Measurements from ENCODE around the gene ARHGEF4. TPM values are rescaled to one million over a fixed set of nuclear protein-coding genes. Genes with fewer than 3 reads are reported as not detected.

Gene ARHGEF4
- total RNA-seq, 1 donor from 2014 or later: 74.8 TPM

DNA sequence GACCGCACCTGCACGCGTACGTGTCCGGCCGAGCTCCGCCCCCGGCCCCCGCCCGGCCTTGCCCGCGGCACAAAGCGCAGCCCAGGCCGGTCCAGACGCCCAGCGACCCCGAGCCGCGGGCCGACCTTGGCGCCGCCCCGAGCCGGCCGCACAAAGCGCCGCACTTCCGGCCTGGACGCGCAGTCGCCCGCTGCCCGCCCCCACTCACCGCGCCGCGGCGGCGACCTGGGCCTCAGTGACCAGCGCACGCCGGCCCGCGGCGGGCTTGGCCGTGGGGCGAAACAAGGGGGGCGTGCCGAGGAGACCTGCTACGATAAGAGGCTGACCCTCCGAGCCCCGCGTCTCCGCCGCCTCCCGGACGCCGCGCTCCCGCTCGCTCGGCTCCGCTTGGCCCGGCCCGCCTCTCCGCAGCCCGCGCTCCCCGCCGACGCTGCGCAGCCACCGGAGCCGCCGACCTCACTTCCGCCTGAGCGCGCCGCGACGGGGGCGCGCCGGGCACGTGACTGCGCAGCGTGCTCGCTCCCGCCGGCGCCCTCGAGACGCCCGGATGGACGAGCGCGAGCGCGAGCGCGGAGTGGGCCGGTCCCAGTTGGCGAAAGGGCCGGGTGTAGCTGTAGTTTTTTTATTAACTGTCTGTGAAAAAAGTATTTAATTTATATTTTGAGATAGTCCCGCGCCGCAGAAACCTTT lies 256.4 kb downstream of the ARHGEF4 start, which contains the start of gene FAM168B:
Gene FAM168B, minus strand, starts transcription at position 455 of the 690 bp plus-strand sequence. CDS start 10,814 bp downstream, outside the sequence.
- peaks cover under 1% of the 10 kb centered on the region for H3K36me3 ChIP-seq (ENCODE audit: control insufficient read depth, insufficient read depth, low read length)
- H3K27me3 ChIP-seq (ENCODE audit: control insufficient read depth, insufficient read depth, low read length): no peaks in the 10 kb centered on the region
- TF ChIP-seq, protein P1, sequence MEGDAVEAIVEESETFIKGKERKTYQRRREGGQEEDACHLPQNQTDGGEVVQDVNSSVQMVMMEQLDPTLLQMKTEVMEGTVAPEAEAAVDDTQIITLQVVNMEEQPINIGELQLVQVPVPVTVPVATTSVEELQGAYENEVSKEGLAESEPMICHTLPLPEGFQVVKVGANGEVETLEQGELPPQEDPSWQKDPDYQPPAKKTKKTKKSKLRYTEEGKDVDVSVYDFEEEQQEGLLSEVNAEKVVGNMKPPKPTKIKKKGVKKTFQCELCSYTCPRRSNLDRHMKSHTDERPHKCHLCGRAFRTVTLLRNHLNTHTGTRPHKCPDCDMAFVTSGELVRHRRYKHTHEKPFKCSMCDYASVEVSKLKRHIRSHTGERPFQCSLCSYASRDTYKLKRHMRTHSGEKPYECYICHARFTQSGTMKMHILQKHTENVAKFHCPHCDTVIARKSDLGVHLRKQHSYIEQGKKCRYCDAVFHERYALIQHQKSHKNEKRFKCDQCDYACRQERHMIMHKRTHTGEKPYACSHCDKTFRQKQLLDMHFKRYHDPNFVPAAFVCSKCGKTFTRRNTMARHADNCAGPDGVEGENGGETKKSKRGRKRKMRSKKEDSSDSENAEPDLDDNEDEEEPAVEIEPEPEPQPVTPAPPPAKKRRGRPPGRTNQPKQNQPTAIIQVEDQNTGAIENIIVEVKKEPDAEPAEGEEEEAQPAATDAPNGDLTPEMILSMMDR (IDR thresholded peaks at IDR 0.05; ENCODE audit: insufficient read depth, low read length, severe bottlenecking): no peak
- FAIRE-seq (no peak), DNase-seq (ENCODE audit: low read depth) (peak; percentile 71)
- H3K4me3 ChIP-seq (ENCODE audit: low read depth, low read length): peak within 1 kb of the TSS; percentile 68

DNA sequence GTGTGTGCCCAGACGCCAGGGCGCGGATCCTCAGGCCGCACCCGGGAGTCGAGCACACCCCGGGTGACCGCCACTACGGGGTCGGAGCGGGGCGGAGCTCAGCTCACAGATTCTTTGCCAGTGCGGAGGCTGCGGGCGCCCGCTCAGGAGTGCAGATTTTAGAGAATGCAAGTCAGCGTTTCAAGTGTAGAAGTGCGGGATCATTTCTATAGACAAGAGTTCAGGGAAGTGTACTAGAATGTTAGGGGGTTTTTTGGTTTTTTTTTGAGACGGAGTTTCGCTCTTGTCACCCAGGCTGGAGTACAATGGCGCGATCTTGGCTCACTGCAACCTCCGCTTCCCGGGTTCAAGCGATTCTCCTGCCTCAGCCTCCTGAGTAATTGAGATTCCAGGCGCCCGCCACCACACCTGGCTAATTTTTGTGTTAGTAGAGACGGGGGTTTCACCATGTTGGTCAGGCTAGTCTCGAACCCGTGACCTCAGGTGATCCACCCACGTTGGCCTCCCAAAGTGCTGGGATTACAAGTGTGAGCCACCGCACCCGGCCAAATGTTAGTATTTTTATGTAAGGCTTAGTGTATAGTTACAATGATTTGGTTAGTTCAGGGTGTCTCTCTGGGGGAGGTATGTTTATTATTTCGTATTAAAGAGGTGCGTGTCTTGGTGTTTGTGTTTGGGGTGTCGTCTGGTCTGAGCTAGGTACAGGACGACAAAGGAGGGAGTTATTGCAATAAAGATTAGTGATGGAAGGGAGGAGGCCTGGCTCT lies 257.2 kb downstream of the ARHGEF4 start:
- Histone ChIP-seq H3K4me3 (ENCODE audit: low read depth, low read length) (peak overlapping the region; percentile 68), H3K36me3 (ENCODE audit: control insufficient read depth, insufficient read depth, low read length) (no peaks in the 10 kb centered on the region), H3K27me3 (ENCODE audit: control insufficient read depth, insufficient read depth, low read length) (no peaks in the 10 kb centered on the region)
- TF ChIP-seq, protein P1 (IDR thresholded peaks at IDR 0.05; ENCODE audit: insufficient read depth, low read length, severe bottlenecking): no peak
- no peak for FAIRE-seq
- no peak for DNase-seq (ENCODE audit: low read depth)

DNA sequence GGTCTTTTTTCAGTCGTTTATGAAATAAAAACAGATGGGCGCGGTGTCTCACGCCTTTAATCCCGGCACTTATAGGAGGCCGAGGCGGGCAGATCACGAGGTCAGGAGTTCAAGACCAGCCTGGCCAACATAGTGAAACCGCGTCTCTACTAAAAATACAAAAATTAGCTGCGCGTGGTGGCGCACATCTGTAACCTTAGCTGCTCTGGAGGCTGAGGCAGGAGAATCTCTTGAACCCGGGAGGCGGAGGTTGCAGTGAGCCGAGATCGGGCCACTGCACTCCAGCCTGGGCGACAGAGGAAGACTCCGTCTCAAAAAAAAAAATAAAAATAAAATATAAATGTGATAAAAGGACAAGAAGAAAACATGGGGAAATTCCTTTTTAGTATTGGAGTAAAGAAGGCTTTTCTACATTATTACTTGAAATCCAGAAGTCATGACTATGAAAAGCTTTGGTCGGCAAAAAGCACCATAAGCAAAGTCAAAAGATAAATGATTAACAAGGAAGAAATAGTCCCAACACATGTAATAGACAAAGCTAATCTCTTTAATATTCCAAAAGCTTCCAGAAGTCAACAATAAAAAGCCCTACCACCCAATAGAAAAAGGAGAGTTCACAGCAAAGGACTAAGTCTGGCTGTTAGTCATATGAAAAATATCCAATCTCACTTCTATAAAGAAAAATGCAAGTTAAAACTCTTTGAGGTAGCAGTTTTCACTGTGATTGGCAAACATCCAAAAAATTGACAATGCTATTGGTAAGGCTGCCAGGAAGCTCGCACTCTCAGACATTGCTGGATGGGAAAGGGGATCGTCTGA lies 258.0 kb downstream of the ARHGEF4 start:
- TF ChIP-seq, protein P1 (IDR thresholded peaks at IDR 0.05; ENCODE audit: insufficient read depth, low read length, severe bottlenecking): no peak
- H3K27me3 ChIP-seq (ENCODE audit: control insufficient read depth, insufficient read depth, low read length): no peaks in the 10 kb centered on the region
- no peak for FAIRE-seq
- DNase-seq (ENCODE audit: low read depth): peak; percentile 28
- no peaks in the 10 kb centered on the region for H3K36me3 ChIP-seq (ENCODE audit: control insufficient read depth, insufficient read depth, low read length)
- H3K4me3 ChIP-seq (ENCODE audit: low read depth, low read length): no peak overlapping the region

Other genes with a start within 250 kb of the ARHGEF4 start
- gene CFC1, start 237.3 kb upstream of the ARHGEF4 start, total RNA-seq: not detected in 2 replicates
- gene POTEJ, start 225.5 kb upstream of the ARHGEF4 start, total RNA-seq: not detected in 2 replicates
- gene GPR148, start 107.8 kb upstream of the ARHGEF4 start, total RNA-seq: not detected in 2 replicates
- gene AMER3, start 81.4 kb upstream of the ARHGEF4 start, total RNA-seq: under 0.01 TPM in 1 of 2 replicates, not detected in the other